ENCODE measurements around the gene SYN1. TPM values are rescaled to one million over a fixed set of nuclear protein-coding genes. Genes with fewer than 3 reads are reported as not detected.

Gene SYN1
- total RNA-seq, 1 donor from 2014 or later = 2.2 TPM

GRCh38 chrX:47634871-47635575 is 15.4 kb upstream of the SYN1 start:
- H3K9ac ChIP-seq (ENCODE audit: low read length) = no peak overlapping the region
- TF ChIP-seq CTCF (IDR thresholded peaks at IDR 0.05; ENCODE audit: insufficient read depth, low read depth, low read length) = no peak
- TF ChIP-seq EZH2 (IDR thresholded peaks at IDR 0.05; ENCODE audit: insufficient read depth, low read length) = no peak
- FAIRE-seq (peak; percentile 45), DNase-seq (ENCODE audit: low read depth) (no peak)
- Mint-ChIP-seq H3K4me3 (ENCODE audit: unreplicated experiment) (no peak overlapping the region), H3K4me1 (ENCODE audit: low read depth, unreplicated experiment) (peaks cover 2% of the 10 kb centered on the region), H3K9me3 (ENCODE audit: unreplicated experiment) (no peaks in the 10 kb centered on the region), H3K27me3 (ENCODE audit: low read depth, unreplicated experiment) (no peaks in the 10 kb centered on the region), H3K27ac (ENCODE audit: unreplicated experiment) (no peak overlapping the region), H3K36me3 (ENCODE audit: low read depth, unreplicated experiment) (peaks cover 8% of the 10 kb centered on the region)
- H2AFZ ChIP-seq (ENCODE audit: low read depth, low read length) = no peak overlapping the region
- no peaks in the 10 kb centered on the region for H3K27me3 ChIP-seq (ENCODE audit: insufficient read depth, low read length)
- peaks cover 3% of the 10 kb centered on the region for H3K4me1 ChIP-seq (ENCODE audit: insufficient read depth, low read length)
- H4K20me1 ChIP-seq (ENCODE audit: insufficient read depth, low read length) = no peaks in the 10 kb centered on the region
- H3K27ac ChIP-seq (ENCODE audit: low read depth, low read length) = no peak overlapping the region
- H3K4me2 ChIP-seq (ENCODE audit: low read length) = no peak overlapping the region
- H3K4me3 ChIP-seq (ENCODE audit: insufficient read depth, low read depth, low read length) = no peak overlapping the region
- H3K36me3 ChIP-seq (ENCODE audit: insufficient read depth, low read length) = peaks cover 6% of the 10 kb centered on the region
- no peaks in the 10 kb centered on the region for H3K9me3 ChIP-seq (ENCODE audit: insufficient read depth, low read depth, low read length)
- H3K79me2 ChIP-seq (ENCODE audit: insufficient read depth, low read length) = no peaks in the 10 kb centered on the region

GRCh38 chrX:47633689-47634590 is 14.3 kb upstream of the SYN1 start:
- H3K4me1 Mint-ChIP-seq (ENCODE audit: low read depth, unreplicated experiment) = peaks cover 5% of the 10 kb centered on the region
- no peak overlapping the region for H3K9ac ChIP-seq (ENCODE audit: low read length)
- H3K4me3 Mint-ChIP-seq (ENCODE audit: unreplicated experiment) = no peak overlapping the region
- H2AFZ ChIP-seq (ENCODE audit: low read depth, low read length) = no peak overlapping the region
- no peak overlapping the region for H3K4me3 ChIP-seq (ENCODE audit: insufficient read depth, low read depth, low read length)
- TF ChIP-seq EZH2 (IDR thresholded peaks at IDR 0.05; ENCODE audit: insufficient read depth, low read length) (no peak), CTCF (IDR thresholded peaks at IDR 0.05; ENCODE audit: insufficient read depth, low read depth, low read length) (no peak)
- no peak overlapping the region for H3K4me2 ChIP-seq (ENCODE audit: low read length)
- H3K27ac Mint-ChIP-seq (ENCODE audit: unreplicated experiment) = no peak overlapping the region
- no peaks in the 10 kb centered on the region for H3K9me3 ChIP-seq (ENCODE audit: insufficient read depth, low read depth, low read length)
- no peak for DNase-seq (ENCODE audit: low read depth)
- peaks cover 3% of the 10 kb centered on the region for H3K36me3 ChIP-seq (ENCODE audit: insufficient read depth, low read length)
- no peaks in the 10 kb centered on the region for H3K27me3 ChIP-seq (ENCODE audit: insufficient read depth, low read length)
- H3K27ac ChIP-seq (ENCODE audit: low read depth, low read length) = no peak overlapping the region
- no peaks in the 10 kb centered on the region for H4K20me1 ChIP-seq (ENCODE audit: insufficient read depth, low read length)
- H3K27me3 Mint-ChIP-seq (ENCODE audit: low read depth, unreplicated experiment) = no peaks in the 10 kb centered on the region
- H3K79me2 ChIP-seq (ENCODE audit: insufficient read depth, low read length) = no peaks in the 10 kb centered on the region
- H3K36me3 Mint-ChIP-seq (ENCODE audit: low read depth, unreplicated experiment) = peaks cover 6% of the 10 kb centered on the region
- H3K4me1 ChIP-seq (ENCODE audit: insufficient read depth, low read length) = peaks cover 3% of the 10 kb centered on the region
- FAIRE-seq = no peak
- no peaks in the 10 kb centered on the region for H3K9me3 Mint-ChIP-seq (ENCODE audit: unreplicated experiment)
